Spleen (tissue), 7 donors: ENCODE results near the gene KCNH6.

ENCODE experiments used
- POLR2AphosphoS5 ChIP-seq, 3 donors: sonication (generic); formaldehyde crosslinking; IDR thresholded peaks; one replicate each; pipeline ENCODE4 v1.5.1; 2017; ENCODE audit warnings: antibody characterized with exemption in 3 of 3
- TF ChIP-seq, protein P1 (sequence below), 11 experiments: fragments of 200-600 bp in 7 of 11; fragments of 450-650 bp in 4 of 11; sonication (generic) in 4 of 11; IDR thresholded peaks in 8 of 11; conservative IDR thresholded peaks in 3 of 11; 1 replicate in 7 of 11; 2 replicates in 4 of 11; pipeline versions ENCODE4 v1.4.0 to v1.8.0; 2016 to 2021; ENCODE audit warnings: antibody characterized with exemption in 11 of 11, inconsistent platforms in 4 of 11, mild to moderate bottlenecking in 1 of 11
- donor health status: DM: no; HTN: no; CAD: no; lungs with moderate emphysema.
- donor health status: DM: no; HTN: no; CAD: no.
- donor health status: DM: no; HTN: no; CAD: no.

- TF ChIP-seq POLR2AphosphoS5 (IDR thresholded peaks at IDR 0.05), result no peak
- TF ChIP-seq, protein P1, sequence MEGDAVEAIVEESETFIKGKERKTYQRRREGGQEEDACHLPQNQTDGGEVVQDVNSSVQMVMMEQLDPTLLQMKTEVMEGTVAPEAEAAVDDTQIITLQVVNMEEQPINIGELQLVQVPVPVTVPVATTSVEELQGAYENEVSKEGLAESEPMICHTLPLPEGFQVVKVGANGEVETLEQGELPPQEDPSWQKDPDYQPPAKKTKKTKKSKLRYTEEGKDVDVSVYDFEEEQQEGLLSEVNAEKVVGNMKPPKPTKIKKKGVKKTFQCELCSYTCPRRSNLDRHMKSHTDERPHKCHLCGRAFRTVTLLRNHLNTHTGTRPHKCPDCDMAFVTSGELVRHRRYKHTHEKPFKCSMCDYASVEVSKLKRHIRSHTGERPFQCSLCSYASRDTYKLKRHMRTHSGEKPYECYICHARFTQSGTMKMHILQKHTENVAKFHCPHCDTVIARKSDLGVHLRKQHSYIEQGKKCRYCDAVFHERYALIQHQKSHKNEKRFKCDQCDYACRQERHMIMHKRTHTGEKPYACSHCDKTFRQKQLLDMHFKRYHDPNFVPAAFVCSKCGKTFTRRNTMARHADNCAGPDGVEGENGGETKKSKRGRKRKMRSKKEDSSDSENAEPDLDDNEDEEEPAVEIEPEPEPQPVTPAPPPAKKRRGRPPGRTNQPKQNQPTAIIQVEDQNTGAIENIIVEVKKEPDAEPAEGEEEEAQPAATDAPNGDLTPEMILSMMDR (IDR thresholded peaks at IDR 0.05 in 8 of 11, conservative IDR thresholded peaks at IDR 0.05 in 3 of 11), result no peak
Observed at GRCh38 chr17:63505341-63505740, 17.8 kb upstream of the KCNH6 start.
